GM12878 (cell line): ENCODE results near the gene MAPK1IP1L. TPM values are rescaled to one million over a fixed set of nuclear protein-coding genes. Genes with fewer than 3 reads are reported as not detected.

ENCODE experiments used
- ASH2L ChIP-seq: fragments of 300-600, 200-600 bp; sonication (generic); IDR thresholded peaks from 2 replicates; pipeline ENCODE4 v1.6.1; 2017; ENCODE audit warnings: low read depth, mild to moderate bottlenecking, borderline replicate concordance
- CHD4 ChIP-seq: fragments of 200-600 bp; sonication (generic); IDR thresholded peaks from 2 replicates; pipeline ENCODE4 v1.6.1; 2016; ENCODE audit warnings: mild to moderate bottlenecking
- CREM ChIP-seq: IDR thresholded peaks from 2 replicates; pipeline ENCODE4 v1.6.1; 2014; ENCODE audit warnings: antibody characterized with exemption, low read depth
- E4F1 ChIP-seq: fragments of 450-650 bp; IDR thresholded peaks from 2 replicates; pipeline ENCODE4 v1.6.1; 2018; ENCODE audit warnings: borderline replicate concordance, mild to moderate bottlenecking; ENCODE audit not compliant: partially characterized antibody
- GATAD2B ChIP-seq: fragments of 450-650 bp; conservative IDR thresholded peaks from 2 replicates; pipeline ENCODE4 v1.6.1; 2017; ENCODE audit warnings: low read depth, mild to moderate bottlenecking, moderate library complexity
- HDAC2 ChIP-seq: fragments of 200-600 bp; sonication (generic); IDR thresholded peaks from 2 replicates; pipeline ENCODE4 v1.6.1; 2017
- IKZF1 ChIP-seq: fragments of 450-650 bp; conservative IDR thresholded peaks from 2 replicates; pipeline ENCODE4 v1.6.1; 2017; ENCODE audit warnings: antibody characterized with exemption, mild to moderate bottlenecking
- MYC ChIP-seq: IDR thresholded peaks from 2 replicates; pipeline ENCODE4 v1.6.1; 2011; ENCODE audit warnings: mild to moderate bottlenecking, low read length, moderate library complexity, inconsistent platforms; ENCODE audit not compliant: insufficient read depth, insufficient replicate concordance, insufficient read length, severe bottlenecking
- NFIC ChIP-seq: IDR thresholded peaks from 2 replicates; pipeline ENCODE4 v1.6.1; 2012; ENCODE audit warnings: low read depth, mild to moderate bottlenecking, inconsistent platforms, low read length, moderate library complexity
- NFXL1 ChIP-seq: fragments of 450-650 bp; IDR thresholded peaks from 2 replicates; pipeline ENCODE4 v1.6.1; 2017; ENCODE audit warnings: antibody characterized with exemption, mild to moderate bottlenecking, borderline replicate concordance
- PAX5 ChIP-seq: IDR thresholded peaks from 2 replicates; pipeline ENCODE4 v1.6.1; 2011; ENCODE audit warnings: low read depth, low read length, borderline replicate concordance
- POU2F2 ChIP-seq: IDR thresholded peaks from 3 replicates; pipeline ENCODE4 v1.6.1; 2011; ENCODE audit warnings: low read depth, mild to moderate bottlenecking, low read length, borderline replicate concordance
- RAD21 ChIP-seq: IDR thresholded peaks from 2 replicates; pipeline ENCODE4 v1.6.1; 2011; ENCODE audit warnings: mild to moderate bottlenecking, low read depth, low read length, moderate library complexity; ENCODE audit not compliant: insufficient read depth
- RAD51 ChIP-seq: fragments of 450-650 bp; IDR thresholded peaks from 2 replicates; pipeline ENCODE4 v1.6.1; 2016; ENCODE audit warnings: moderate library complexity, mild to moderate bottlenecking, inconsistent platforms
- RCOR1 ChIP-seq: conservative IDR thresholded peaks from 2 replicates; pipeline ENCODE4 v1.6.1; 2012; ENCODE audit warnings: low read depth, low read length, improper control_type of control experiment
- RUNX3 ChIP-seq: IDR thresholded peaks from 2 replicates; pipeline ENCODE4 v1.6.1; 2012; ENCODE audit warnings: low read length, inconsistent platforms
- TCF3 ChIP-seq: IDR thresholded peaks from 2 replicates; pipeline ENCODE4 v1.6.1; 2012; ENCODE audit warnings: low read depth, mild to moderate bottlenecking, low read length, borderline replicate concordance; ENCODE audit not compliant: insufficient read depth
- YBX1 ChIP-seq: fragments of 450-650 bp; IDR thresholded peaks from 2 replicates; pipeline ENCODE4 v1.6.1; 2016; ENCODE audit warnings: antibody characterized with exemption
- ZNF687 ChIP-seq: fragments of 450-650 bp; IDR thresholded peaks from 2 replicates; pipeline ENCODE4 v1.6.1; 2017; ENCODE audit warnings: mild to moderate bottlenecking, moderate library complexity
- polyA plus RNA-seq, 11 experiments: library from polyadenylated mRNA; depleted of rRNA in 4 of 11; unstranded in 6 of 11; stranded (reverse) in 5 of 11; fragments of >200 nt; fragmentation: Nextera tagmentation in 4 of 11; fragmentation: Illumina TruSeq in 1 of 11; extraction: Ambion mirVana in 4 of 11; extraction: Trizol in 1 of 11; gene quantifications; 1 replicate in 1 of 11; 2 replicates in 10 of 11; pipeline versions ENCODE4 v1.2.1 to v1.2.3, GENCODE V29; 2011 to 2016; ENCODE audit warnings: inconsistent platforms in 2 of 11, missing spikeins in 2 of 11, low read depth in 1 of 11
- total RNA-seq, 4 experiments: library from RNA; depleted of rRNA in 3 of 4; stranded (reverse); fragments of >200 nt in 3 of 4; fragmentation: Illumina TruSeq in 1 of 4; extraction: Trizol in 1 of 4; gene quantifications; 2 replicates each; pipeline versions ENCODE4 v1.2.1 to v1.2.3, GENCODE V29; 2013 to 2021
- TF ChIP-seq, protein P1 (sequence below): fragments of 450-650 bp; IDR thresholded peaks from 2 replicates; pipeline ENCODE4 v1.6.1; 2017; ENCODE audit warnings: low read depth, mild to moderate bottlenecking, moderate library complexity
- TF ChIP-seq, protein P2 (sequence below): IDR thresholded peaks from 2 replicates; pipeline ENCODE4 v1.6.1; 2011; ENCODE audit warnings: low read depth, low read length, improper control_type of control experiment, borderline replicate concordance

The MAPK1IP1L gene
- total and polyA plus RNA-seq, 10 of the 15 experiments (the other 5 are each of a cell fraction or from before 2014, with no cell fraction given): 44.6 to 117 (median 73.0) TPM

GRCh38 chr14:55051423-55052268 is at the start of gene MAPK1IP1L (continued):
- TF ChIP-seq, protein P1, sequence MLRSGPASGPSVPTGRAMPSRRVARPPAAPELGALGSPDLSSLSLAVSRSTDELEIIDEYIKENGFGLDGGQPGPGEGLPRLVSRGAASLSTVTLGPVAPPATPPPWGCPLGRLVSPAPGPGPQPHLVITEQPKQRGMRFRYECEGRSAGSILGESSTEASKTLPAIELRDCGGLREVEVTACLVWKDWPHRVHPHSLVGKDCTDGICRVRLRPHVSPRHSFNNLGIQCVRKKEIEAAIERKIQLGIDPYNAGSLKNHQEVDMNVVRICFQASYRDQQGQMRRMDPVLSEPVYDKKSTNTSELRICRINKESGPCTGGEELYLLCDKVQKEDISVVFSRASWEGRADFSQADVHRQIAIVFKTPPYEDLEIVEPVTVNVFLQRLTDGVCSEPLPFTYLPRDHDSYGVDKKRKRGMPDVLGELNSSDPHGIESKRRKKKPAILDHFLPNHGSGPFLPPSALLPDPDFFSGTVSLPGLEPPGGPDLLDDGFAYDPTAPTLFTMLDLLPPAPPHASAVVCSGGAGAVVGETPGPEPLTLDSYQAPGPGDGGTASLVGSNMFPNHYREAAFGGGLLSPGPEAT: peak; percentile 72; the same call in 1 of the 2 replicates
- TF ChIP-seq RCOR1 (peak; percentile 69; the same call in 1 of the 2 replicates), ASH2L (0 out of 2 replicates have a peak, but pooled peaks have one; percentile 57), POU2F2 (no peak; the same call in 1 of the 3 replicates), NFXL1 (no peak), YBX1 (no peak), E4F1 (peak; percentile 66), RAD51 (no peak), IKZF1 (peak; percentile 96), CREM (peak; percentile 90), TCF3 (peak; percentile 98), GATAD2B (peak; percentile 97), ZNF687 (peak; percentile 85), RAD21 (peak; percentile 68), NFIC (no peak; the same call in 1 of the 2 replicates), CHD4 (no peak), RUNX3 (peak; percentile 41; the same call in 1 of the 2 replicates), HDAC2 (no peak), MYC (no peak), PAX5 (peak; percentile 50; the same call in 1 of the 2 replicates)
- TF ChIP-seq, protein P2, sequence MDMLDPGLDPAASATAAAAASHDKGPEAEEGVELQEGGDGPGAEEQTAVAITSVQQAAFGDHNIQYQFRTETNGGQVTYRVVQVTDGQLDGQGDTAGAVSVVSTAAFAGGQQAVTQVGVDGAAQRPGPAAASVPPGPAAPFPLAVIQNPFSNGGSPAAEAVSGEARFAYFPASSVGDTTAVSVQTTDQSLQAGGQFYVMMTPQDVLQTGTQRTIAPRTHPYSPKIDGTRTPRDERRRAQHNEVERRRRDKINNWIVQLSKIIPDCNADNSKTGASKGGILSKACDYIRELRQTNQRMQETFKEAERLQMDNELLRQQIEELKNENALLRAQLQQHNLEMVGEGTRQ: no peak
